ENCODE results near the gene CPT1B.

Gene CPT1B

GRCh38 chr22:50532824-50533796, 45.1 kb downstream of the CPT1B start:
- Histone ChIP-seq H3K27ac (no peak overlapping the region), H3K4me3 (peak overlapping the region in 1 of 2 donors; percentile 53), H3K9me3 (no peaks in the 10 kb centered on the region), H3K27me3 (peaks cover 6 to 77% of the 10 kb centered on the region in 2 donors), H3K4me1 (peaks cover 0 to 37% (median 30%) of the 10 kb centered on the region in 4 donors), H3K36me3 (no peaks in the 10 kb centered on the region)
- intact Hi-C loops (cut with DNase I; ENCODE audit: low total_unique reads), result no loop called here
- TF ChIP-seq, protein P1, sequence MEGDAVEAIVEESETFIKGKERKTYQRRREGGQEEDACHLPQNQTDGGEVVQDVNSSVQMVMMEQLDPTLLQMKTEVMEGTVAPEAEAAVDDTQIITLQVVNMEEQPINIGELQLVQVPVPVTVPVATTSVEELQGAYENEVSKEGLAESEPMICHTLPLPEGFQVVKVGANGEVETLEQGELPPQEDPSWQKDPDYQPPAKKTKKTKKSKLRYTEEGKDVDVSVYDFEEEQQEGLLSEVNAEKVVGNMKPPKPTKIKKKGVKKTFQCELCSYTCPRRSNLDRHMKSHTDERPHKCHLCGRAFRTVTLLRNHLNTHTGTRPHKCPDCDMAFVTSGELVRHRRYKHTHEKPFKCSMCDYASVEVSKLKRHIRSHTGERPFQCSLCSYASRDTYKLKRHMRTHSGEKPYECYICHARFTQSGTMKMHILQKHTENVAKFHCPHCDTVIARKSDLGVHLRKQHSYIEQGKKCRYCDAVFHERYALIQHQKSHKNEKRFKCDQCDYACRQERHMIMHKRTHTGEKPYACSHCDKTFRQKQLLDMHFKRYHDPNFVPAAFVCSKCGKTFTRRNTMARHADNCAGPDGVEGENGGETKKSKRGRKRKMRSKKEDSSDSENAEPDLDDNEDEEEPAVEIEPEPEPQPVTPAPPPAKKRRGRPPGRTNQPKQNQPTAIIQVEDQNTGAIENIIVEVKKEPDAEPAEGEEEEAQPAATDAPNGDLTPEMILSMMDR (IDR thresholded peaks at IDR 0.05), result no peak
- no peak for DNase-seq

- peaks cover 0 to 40% (median 31%) of the 10 kb centered on the region in 4 donors for H3K4me1 ChIP-seq
- TF ChIP-seq, protein P1 (IDR thresholded peaks at IDR 0.05), result no peak
- H3K4me3 ChIP-seq, result peak overlapping the region; percentile 44 to 53
- no peaks in the 10 kb centered on the region for H3K9me3 ChIP-seq
- intact Hi-C loops (cut with DNase I; ENCODE audit: low total_unique reads), result no loop called here
- H3K27ac ChIP-seq, result peak overlapping the region; percentile 57 to 69
- DNase-seq, result peak; percentile 81 to 83
- H3K36me3 ChIP-seq, result no peaks in the 10 kb centered on the region
- H3K27me3 ChIP-seq, result peaks cover 6 to 70% of the 10 kb centered on the region in 2 donors
Measured at GRCh38 chr22:50531962-50532674, 46.1 kb downstream of the CPT1B start.

DNA sequence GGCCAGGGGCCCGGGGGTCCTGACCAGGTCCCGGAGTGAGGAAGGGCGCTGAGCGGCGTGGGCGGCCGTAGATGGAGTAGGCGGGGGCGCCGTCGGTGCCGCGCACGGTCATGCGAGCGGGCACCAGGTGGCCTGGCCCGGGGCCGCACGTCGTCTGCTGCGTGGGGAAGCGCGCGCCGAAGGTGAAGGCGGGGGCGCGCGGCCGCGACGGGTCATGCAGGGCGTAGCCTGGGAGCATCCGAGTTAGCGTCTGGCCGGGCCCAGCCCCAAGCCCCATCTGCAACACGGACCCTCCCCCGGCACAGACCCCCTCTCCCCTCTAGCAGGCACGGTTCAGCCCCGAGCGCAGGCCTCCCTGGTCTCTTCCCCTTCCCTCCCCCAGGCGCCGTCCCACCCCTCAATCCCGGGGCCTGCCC, 46.7 kb downstream of the CPT1B start:
- intact Hi-C loops (cut with DNase I; ENCODE audit: low total_unique reads), result no loop called here
- Histone ChIP-seq H3K36me3 (no peaks in the 10 kb centered on the region), H3K4me1 (peaks cover 0 to 46% (median 33%) of the 10 kb centered on the region in 4 donors), H3K9me3 (no peaks in the 10 kb centered on the region), H3K4me3 (peak overlapping the region; percentile 44 to 53), H3K27ac (peak overlapping the region; percentile 57 to 69), H3K27me3 (peaks cover 6 to 70% of the 10 kb centered on the region in 2 donors)
- no peak for DNase-seq
- TF ChIP-seq, protein P1 (IDR thresholded peaks at IDR 0.05), result no peak

DNA sequence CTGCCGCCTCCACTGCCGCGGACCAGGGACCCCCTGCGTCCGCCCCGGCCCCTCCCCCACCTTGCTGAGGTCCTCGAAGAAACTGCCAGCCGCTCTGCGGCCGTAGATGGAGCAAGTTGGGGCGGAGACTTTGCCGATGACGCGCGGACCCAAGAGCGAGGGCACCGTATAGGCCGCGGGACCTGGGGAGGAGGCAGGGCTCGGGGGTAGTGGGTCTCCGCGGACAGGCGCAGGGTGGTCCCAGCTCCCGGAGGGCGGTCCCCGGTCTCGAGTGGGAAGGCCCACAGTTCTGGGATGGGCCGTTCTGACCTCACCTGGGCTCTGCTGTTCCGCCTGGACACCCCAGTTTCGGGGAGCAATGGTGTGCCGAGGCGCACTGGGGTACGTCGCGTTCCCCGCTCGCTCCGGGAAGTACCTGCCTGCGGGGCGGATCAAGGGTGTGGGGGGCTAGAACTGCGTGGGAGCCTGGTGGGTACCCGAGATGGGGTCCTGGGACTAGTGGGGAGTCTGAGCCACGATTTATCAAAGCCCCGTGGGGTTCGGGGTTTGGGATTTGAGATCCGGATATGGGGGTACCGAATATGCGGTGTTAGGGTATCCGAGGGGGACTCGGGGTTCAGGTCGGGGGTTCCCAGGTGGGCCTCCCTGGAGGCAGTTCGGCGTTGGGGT, 47.2 kb downstream of the CPT1B start:
- no peaks in the 10 kb centered on the region for H3K36me3 ChIP-seq
- H3K27ac ChIP-seq, result peak overlapping the region; percentile 57 to 69
- peaks cover 0 to 51% (median 35%) of the 10 kb centered on the region in 4 donors for H3K4me1 ChIP-seq
- TF ChIP-seq, protein P1 (IDR thresholded peaks at IDR 0.05), result no peak
- H3K4me3 ChIP-seq, result peak overlapping the region; percentile 44 to 53
- intact Hi-C loops (cut with DNase I; ENCODE audit: low total_unique reads), result no loop called here
- peaks cover 6 to 66% of the 10 kb centered on the region in 2 donors for H3K27me3 ChIP-seq
- peak; percentile 87 to 91 for DNase-seq
- no peaks in the 10 kb centered on the region for H3K9me3 ChIP-seq

DNA sequence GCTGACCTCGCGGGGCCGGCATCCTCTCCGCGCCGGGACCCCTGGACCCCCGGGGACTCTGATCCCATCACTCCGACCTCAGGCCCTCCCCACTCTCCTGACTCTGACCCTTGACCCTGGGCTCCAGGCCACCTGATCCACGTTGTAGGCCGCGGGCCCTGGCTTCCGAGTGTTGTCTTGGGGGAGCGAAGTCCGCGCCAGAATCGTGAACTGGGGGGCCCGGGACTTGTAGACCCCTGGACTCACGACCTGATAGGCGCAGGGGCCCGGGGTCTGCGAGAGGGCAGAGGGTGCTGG, 47.7 kb downstream of the CPT1B start:
- TF ChIP-seq, protein P1 (IDR thresholded peaks at IDR 0.05), result no peak
- intact Hi-C loops (cut with DNase I; ENCODE audit: low total_unique reads), result no loop called here

More for the DNA sequence above, 47.7 kb downstream of the CPT1B start:
- H3K9me3 ChIP-seq, result no peaks in the 10 kb centered on the region
- no peaks in the 10 kb centered on the region for H3K36me3 ChIP-seq
- H3K27me3 ChIP-seq, result peaks cover 6 to 61% of the 10 kb centered on the region in 2 donors
- H3K4me3 ChIP-seq, result peak overlapping the region; percentile 44 to 53
- H3K27ac ChIP-seq, result peak overlapping the region; percentile 57 to 69
- peak; percentile 56 to 76 for DNase-seq
- peaks cover 0 to 51% (median 35%) of the 10 kb centered on the region in 4 donors for H3K4me1 ChIP-seq
